AG09319 (cell line): ENCODE measurements around the gene TPSG1.

Experiments used
- DNase-seq: peaks from one replicate; pipeline ENCODE4 v3.0.0-alpha.2; 2010; ENCODE audit warnings: low read depth; ENCODE audit errors: extremely low read depth
- CTCF ChIP-seq: IDR thresholded peaks from 2 replicates; pipeline ENCODE4 v1.5.1; 2011; ENCODE audit warnings: low read depth, mild to moderate bottlenecking, inconsistent platforms, low read length, moderate library complexity

TPSG1 gene

GRCh38 chr16:1175566-1176279, 49.3 kb downstream of the TPSG1 start:
- TF ChIP-seq CTCF, result no peak
- no peak for DNase-seq

- DNase-seq, result no peak
- TF ChIP-seq CTCF, result no peak
These were observed 50.4 kb downstream of the TPSG1 start for GRCh38 chr16:1174477-1175357.

- DNase-seq, result no peak
These were observed 51.1 kb downstream of the TPSG1 start for GRCh38 chr16:1173788-1174451.

GRCh38 chr16:1172651-1173050, 52.4 kb downstream of the TPSG1 start:
- TF ChIP-seq CTCF, result no peak
- no peak for DNase-seq

More at GRCh38 chr16:1173788-1174451, 51.1 kb downstream of the TPSG1 start:
- no peak for TF ChIP-seq CTCF

GRCh38 chr16:1171854-1172428, 53.1 kb downstream of the TPSG1 start:
- TF ChIP-seq CTCF, result no peak

More at GRCh38 chr16:1171854-1172428, 53.1 kb downstream of the TPSG1 start:
- no peak for DNase-seq
